Measurements from ENCODE around the gene ZIC5. TPM values are rescaled to one million over a fixed set of nuclear protein-coding genes. Genes with fewer than 3 reads are reported as not detected.

The ZIC5 gene
- total and polyA plus RNA-seq, 9 of the 15 experiments (the other 6 are each of a cell fraction or from before 2014, with no cell fraction given): 0.57 to 2.0 (median 1.1) TPM

- H3K79me2 ChIP-seq (ENCODE audit: control insufficient read depth, insufficient read depth, low read length): peaks cover 7% of the 10 kb centered on the region; the same call in 2 of the 3 replicates
- H2AFZ ChIP-seq (ENCODE audit: low read depth, low read length): no peak overlapping the region
- H4K20me1 ChIP-seq (replicated peaks; ENCODE audit: control insufficient read depth, insufficient read depth, low read length): no peaks in the 10 kb centered on the region
- no TSS peak for BruUV-seq (replicated peaks)
- CTCF ChIA-PET (ENCODE audit: low intra/inter-chr PET ratio): no interaction called here
- 82% methylated on average over 17 of the region's 18 CpGs for WGBS (ENCODE audit: insufficient coverage, low coverage, missing lambda C conversion rate)
- H3K4me3 ChIP-seq: no peak overlapping the region
- no peak overlapping the region for H3K9ac ChIP-seq (ENCODE audit: insufficient read depth in 1 of 2, low read depth in 2 of 2, low read length in 2 of 2)
- in situ Hi-C loops (cut with MboI): no loop called here
- H3K4me1 ChIP-seq (replicated peaks in 1 of 2; ENCODE audit: control insufficient read depth in 2 of 2, insufficient read depth in 2 of 2, low read length in 2 of 2): peaks cover 0 to 37% of the 10 kb centered on the region in 2 experiments; a peak in 2 of 5 replicates
- intact Hi-C loops (cut with micrococcal nuclease): no loop called here
- no peaks in the 10 kb centered on the region for H3K27me3 ChIP-seq (ENCODE audit: control insufficient read depth in 2 of 2, insufficient read depth in 2 of 2, low read length in 2 of 2)
- H3K27ac ChIP-seq (ENCODE audit: extremely low read depth, low read depth, low read length): no peak overlapping the region
- POLR2A ChIA-PET: no interaction called here
- DNase-seq (ENCODE audit: extremely low read depth in 1 of 4, low spot score in 3 of 4): no peak
- H3K36me3 ChIP-seq (ENCODE audit: control insufficient read depth, insufficient read depth, low read length): no peaks in the 10 kb centered on the region
- ATAC-seq: no peak
- H3K9me3 ChIP-seq (replicated peaks; ENCODE audit: control insufficient read depth, insufficient read depth, low read depth, low read length): no peaks in the 10 kb centered on the region
- no peak overlapping the region for H3K4me2 ChIP-seq (ENCODE audit: insufficient read depth, low read length)
- no peaks in the 10 kb centered on the region for H3K9me1 ChIP-seq (ENCODE audit: control insufficient read depth, insufficient read depth, low read length)
- no peak for FAIRE-seq
- TF ChIP-seq TCF7 (IDR thresholded peaks at IDR 0.05; ENCODE audit: borderline replicate concordance) (no peak), ELK3 (CRISPR knock-in tag; IDR thresholded peaks at IDR 0.05) (no peak), PATZ1 (CRISPR knock-in tag; IDR thresholded peaks at IDR 0.05; ENCODE audit: borderline replicate concordance) (no peak), COPS2 (conservative IDR thresholded peaks at IDR 0.05) (no peak)
- TF ChIP-seq, protein P1, sequence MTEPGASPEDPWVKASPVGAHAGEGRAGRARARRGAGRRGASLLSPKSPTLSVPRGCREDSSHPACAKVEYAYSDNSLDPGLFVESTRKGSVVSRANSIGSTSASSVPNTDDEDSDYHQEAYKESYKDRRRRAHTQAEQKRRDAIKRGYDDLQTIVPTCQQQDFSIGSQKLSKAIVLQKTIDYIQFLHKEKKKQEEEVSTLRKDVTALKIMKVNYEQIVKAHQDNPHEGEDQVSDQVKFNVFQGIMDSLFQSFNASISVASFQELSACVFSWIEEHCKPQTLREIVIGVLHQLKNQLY (CRISPR knock-in tag; conservative IDR thresholded peaks at IDR 0.05): no peak
- TF ChIP-seq, protein P2, sequence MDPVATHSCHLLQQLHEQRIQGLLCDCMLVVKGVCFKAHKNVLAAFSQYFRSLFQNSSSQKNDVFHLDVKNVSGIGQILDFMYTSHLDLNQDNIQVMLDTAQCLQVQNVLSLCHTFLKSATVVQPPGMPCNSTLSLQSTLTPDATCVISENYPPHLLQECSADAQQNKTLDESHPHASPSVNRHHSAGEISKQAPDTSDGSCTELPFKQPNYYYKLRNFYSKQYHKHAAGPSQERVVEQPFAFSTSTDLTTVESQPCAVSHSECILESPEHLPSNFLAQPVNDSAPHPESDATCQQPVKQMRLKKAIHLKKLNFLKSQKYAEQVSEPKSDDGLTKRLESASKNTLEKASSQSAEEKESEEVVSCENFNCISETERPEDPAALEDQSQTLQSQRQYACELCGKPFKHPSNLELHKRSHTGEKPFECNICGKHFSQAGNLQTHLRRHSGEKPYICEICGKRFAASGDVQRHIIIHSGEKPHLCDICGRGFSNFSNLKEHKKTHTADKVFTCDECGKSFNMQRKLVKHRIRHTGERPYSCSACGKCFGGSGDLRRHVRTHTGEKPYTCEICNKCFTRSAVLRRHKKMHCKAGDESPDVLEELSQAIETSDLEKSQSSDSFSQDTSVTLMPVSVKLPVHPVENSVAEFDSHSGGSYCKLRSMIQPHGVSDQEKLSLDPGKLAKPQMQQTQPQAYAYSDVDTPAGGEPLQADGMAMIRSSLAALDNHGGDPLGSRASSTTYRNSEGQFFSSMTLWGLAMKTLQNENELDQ (CRISPR knock-in tag; IDR thresholded peaks at IDR 0.05; ENCODE audit: borderline replicate concordance): no peak
These were observed 2.9 kb upstream of the ZIC5 start for GRCh38 chr13:99974296-99974938.

All from K562 (cell line).